CD4-positive, alpha-beta T cell treated with Interleukin-4 for 1 hour (primary cell): ENCODE results near the gene LMLN.
A peak's percentile ranks its signal among the peaks of the same experiment; 100 is the strongest.
"Not testable (repeated sequence)": the region's sequence is repeated elsewhere in the genome, so short reads cannot be mapped to it uniquely, and the experiment has no call there.

Experiments
- DNase-seq, 2 donors: peaks; one replicate each; pipeline ENCODE4 v3.0.0-alpha.2; 2020 to 2022

LMLN gene

DNA sequence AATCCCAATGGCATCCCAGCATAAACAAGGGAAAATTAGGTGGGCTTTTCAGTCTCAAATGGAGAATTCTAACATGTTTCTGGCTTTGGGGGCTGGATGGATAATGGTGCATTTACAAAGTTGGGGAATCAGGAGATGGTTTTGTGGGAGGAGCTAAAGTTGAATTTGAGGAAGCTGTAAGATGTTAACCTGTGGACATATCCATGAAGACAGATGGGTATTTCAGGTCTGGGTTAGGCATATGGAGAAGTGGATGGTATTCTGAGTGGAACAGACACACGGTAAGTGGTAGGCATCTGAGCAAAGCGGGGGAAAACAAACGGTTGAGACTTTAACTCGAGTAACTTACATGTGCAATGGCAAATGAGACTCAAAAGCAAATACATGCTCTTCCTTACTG, 1.7 kb upstream of the LMLN start:
- no peak for DNase-seq

DNA sequence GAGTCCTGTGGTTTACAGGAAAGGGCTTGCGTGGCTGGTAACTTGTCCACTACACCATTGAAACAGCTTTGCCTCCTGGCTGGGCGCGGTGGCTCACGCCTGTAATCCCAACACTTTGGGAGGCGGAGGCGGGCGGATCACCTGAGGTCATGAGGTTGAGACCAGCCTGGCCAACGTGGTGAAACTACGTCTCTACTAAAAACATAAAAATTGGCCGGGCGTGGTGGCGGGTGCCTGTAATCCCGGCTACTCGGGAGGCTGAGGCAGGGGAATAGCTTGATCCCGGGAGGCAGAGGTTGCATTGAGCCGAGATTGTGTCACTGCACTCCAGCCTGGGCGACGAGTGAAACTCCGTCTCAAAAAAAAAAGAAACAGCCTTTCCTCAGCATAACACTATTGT, 1.2 kb upstream of the LMLN start:
- not testable (repeated sequence) for DNase-seq

DNA sequence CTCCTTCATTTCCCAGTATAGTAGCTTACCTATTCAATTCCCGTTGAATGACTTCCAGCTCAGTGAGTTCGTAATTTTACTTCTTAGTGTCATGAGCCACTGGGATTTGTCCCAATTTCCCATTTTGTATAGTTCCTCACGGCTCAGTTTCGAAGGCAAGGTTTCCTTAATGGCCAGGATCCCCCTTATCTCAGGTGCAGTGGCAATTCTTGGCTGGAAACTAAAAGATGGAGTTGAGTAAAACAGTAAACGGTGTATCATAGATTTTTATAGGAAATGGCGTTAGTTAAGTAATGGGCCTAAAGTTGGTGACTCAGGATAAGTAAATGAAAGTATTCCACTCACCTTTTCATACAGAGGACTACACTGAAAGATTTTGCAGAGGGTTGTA, 522 bp upstream of the LMLN start:
- DNase-seq, result no peak

DNA sequence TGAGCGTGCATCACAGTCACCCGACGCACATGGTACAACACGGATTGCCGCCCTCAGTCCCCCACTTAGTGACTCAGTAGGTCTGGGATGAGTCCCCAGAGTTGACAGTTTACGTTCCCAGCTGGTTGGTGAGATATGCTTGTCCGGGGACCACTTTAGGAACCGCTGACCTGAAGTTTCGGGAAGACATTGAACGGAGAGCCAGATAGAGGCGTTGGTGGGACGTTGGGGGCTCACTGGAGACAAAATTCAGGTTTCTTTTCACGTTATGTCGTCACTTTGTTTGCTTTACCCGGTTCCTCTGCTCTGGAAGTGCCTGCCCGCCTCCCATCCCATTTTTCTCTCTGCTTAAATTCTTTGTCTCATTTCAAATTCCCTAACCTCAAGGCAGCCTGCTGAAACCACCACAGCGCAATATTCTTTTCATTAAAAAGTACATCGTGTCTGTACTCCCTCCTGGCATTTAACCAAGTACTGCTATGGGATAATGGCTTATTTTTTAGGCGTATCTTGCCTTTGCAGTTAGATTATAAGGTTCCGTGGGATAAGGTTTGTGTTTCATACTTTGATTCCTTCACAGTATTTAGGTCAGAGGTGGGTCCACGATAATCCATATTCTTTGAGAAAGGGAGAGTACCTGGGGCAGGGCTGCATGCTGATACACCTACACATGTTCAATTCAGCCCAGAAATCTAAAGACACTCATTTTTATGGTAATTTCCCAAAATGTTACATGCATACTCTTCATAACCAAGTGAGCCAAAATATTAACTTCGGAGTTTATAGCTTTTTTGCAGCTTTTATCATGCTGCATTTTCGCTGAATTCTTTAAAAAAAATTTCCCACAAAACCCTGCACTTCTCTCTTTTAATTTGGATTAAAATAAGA, 921 bp downstream of the LMLN start:
- DNase-seq, result no peak

DNA sequence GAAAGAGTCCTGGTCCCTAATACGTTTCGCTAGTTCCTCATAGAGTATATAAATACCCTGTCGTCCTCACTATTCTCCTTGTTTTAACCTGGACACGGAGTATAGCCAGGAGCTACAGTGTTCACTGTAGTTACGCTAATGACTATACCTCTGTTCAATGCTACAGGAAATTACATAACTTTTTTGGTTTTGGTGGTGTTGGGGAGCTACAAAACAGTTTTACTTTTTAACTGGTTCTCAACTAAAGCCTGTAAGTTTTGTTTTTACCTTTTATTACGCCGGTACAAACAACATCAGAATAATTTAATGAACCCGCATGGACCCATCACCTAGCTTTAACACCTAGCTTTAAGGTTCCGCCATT, 1.5 kb downstream of the LMLN start:
- peak in 1 of 2 donors; percentile 42 for DNase-seq

DNA sequence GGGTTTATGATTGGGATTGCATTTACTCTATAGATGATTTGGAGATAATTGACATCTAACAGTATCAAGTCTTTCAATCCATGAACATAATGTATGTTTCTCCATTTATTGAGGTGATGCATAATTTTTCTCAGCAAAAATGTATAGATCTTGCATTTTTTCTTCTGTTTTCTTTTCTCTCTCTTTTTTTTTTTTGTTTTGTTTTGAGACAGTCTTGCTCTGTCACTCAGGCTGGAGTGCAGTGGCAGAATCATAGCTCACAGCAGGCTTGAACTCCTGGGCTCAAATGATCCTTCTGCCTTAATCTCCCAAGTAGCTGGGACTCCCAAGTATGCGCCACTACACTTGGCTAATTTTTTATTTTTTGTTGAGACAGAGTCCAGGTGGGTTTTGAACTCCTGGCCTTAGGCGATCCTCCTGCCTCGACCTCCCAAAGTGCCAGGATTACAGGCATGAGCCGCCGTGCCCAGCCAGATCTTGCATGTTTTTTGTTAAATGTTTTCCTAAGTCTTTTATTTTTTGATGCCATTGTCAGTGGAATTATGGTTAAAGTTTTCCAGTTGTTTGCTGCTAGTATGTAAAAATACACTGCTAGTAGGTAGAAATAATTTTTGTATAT, 3.1 kb downstream of the LMLN start:
- no peak for DNase-seq

DNA sequence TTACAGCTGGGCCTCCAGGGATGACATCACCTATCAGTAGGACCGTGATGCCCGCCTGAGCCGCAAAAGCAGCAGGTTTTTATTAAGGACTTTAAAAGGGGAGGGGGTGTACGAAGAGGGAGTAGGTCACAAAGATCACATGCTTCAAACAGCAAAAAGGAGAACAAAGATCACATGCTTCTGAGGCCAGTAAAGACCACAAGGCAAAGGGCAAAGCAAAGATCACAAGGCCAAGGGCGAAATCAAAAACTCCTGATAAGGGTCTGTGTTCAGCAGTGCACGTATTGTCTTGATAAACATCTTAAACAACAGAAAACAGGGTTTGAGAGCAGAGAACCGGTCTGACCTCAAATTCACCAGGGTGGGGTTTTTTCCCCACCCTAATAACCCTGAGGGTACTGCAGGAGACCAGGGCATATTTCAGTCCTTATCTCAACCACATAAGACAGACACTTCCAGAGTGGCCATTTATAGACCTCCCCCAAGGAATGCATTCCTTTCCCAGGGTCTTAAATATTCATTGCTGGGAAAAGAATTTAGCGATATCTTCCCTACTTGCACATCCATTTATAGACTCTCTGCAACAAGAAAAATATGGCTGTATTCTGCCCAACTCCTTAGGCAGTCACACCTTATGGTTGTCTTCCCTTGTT, 7.4 kb downstream of the LMLN start:
- DNase-seq, result not testable (repeated sequence)

DNA sequence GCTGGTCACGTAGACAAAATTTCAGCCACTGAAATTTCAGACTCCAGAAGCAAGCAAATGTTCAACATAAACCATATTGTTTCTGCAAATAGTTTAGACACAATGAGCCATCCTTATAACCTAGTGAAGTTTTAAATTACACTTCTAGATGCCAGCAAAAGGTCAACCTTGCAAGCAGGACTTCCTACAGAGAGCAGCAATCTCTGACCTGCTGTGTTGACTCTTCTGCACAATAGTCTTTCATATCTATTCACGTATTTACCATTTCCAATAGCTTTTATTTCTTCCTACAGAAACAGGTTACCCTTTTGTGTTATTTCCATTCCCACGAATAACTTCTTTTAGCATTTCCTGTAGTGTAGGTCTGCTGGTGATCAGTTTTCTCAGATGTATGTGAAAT, 10.6 kb downstream of the LMLN start:
- DNase-seq, result no peak

DNA sequence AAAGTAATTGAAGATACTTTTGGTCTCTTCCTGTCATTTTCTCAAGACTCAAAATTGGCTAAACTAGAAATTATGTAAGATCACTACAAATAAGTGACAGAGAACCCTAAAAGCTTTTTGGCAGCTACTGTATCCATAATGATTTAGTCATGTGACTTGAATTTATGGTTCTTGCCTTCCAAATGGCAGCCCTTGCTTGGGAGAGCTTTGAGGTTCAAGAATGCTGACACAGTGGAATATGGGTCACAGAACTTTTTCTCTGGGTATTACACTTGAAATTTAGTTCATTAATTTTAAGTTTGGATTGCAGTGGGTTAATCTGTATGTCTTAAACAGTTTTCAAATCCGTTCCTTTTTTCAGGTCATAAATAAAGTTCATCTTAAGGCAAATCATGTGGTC, 14.0 kb downstream of the LMLN start:
- DNase-seq, result no peak

DNA sequence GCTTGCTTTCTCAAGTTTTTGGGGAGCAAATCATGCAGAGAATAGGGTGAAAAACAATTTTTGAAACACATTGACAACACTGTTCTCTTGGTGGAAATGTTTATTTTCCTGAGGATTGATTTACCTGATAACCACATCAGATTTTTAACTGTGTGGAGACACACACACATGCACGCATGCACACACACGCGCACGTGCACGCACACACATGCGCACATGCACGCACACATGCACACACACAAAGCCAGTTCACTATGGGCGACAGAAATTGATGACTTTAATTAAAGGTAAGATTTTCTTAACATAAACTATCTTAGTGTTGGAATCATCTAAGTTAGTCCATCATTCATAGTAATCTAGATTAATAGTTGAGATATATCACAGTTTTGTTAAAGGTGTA, 15.3 kb downstream of the LMLN start:
- DNase-seq, result no peak

DNA sequence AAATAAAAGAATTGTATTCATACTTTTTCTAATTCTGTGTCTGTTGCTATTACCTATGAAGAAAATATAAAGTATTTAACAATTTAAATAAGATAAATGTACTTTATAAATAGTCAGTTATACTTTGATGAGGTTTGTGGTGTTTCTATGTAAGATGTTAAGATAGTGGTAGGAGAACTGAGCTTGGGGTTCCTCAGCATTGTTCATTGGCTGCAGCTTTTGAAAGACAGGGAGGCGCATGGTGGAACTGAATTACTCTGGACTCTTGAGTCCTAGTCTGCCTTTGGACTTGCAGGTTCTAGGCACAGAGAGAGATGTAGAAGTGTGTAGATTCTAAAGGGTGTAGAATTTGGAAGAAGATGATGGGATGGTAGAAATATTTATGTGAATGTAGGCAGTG, 23.1 kb downstream of the LMLN start:
- DNase-seq, result no peak

DNA sequence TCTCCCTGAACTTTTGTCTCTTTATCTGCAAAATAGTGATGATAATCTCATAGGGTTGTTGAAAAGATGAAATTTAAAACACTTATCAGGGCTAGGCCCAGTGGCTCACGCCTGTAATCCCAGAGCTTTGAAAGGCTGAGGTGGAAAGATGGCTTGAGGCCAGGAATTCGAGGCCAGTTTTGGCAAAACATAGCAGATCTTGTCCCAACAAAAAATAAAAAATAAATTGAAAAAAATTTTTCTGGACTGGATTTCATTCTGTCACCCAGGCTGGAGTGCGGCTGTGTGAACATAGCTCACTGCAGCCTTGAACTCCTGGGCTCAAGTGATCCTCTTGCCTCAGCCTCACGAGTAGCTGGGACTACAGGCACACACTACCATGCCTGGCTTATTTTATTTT, 29.6 kb downstream of the LMLN start:
- no peak for DNase-seq

DNA sequence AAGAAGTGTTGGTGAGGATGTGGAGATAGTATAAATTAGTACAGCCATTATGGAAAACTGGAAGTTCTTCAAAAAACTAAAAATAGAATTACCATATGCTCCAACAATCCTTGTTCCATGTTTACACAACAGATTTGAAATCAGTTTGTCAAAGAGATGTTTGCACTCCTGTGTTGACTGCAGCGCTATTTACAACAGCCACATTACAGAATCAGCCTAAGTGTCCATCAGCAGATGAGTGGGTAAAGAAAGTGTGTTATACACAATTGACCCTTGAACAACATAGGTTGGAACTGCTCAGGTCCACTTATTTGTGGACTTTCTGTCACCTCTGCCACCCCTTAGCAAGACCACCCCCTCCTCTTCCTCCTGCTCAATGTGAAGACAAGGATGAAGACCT, 34.7 kb downstream of the LMLN start:
- DNase-seq, result no peak

DNA sequence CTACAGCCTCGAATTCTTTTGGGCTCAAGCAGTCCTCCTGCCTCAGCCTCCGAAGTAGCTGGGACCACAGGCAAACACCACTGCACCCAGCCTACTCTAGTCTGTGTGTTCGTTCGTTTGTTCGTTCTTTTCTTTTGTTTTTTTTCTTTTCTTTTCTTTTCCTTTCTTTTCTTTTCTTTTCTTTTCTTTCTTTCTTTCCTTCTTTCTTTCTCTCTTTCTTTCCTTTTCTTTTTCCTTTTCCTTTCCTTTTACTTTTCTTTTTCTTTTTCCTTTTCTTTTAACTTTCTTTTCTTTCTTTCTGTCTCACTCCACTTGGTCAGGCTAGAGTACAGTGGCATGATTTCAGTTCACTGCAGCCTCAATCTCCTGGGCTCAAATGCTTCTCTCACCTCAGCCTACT, 36.8 kb downstream of the LMLN start:
- DNase-seq, result no peak

DNA sequence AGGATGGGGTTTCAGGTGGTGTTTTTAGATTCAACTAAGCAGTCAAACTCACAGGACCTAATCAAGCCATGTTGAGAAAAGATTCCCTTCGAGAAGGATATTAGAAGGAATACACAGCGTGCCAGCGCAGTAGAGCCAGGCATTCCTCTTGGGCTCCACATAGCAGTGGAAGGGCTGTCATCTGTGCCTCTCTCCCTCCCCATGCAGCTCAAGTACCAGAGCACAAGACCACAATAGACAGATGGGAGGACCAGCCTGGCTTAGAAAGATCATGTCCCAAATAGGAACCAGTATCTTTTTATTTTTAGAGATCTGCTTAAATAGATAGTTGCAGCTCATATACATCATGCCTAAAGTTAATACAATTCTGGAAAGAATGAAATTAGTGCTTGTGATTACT, 37.9 kb downstream of the LMLN start:
- DNase-seq, result no peak

DNA sequence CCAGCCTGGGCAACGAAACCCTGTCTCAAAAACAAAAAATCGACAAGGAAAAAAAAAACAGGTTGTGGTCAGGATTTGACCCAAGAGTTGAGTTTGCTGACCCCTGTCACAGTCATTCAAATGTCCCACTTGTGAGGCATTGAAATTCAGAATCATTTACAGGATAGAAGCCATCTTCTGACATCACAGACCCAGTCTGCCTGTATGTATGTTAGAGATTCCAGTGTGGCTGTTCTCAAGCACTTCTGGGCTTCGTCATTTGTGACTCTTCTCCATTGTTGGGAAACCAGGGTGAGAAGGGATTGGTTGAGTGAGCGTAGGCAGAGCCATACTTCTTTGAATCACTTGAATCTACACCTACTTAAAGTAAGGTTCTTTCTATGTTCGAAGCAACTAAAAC, 57.1 kb downstream of the LMLN start:
- no peak for DNase-seq

DNA sequence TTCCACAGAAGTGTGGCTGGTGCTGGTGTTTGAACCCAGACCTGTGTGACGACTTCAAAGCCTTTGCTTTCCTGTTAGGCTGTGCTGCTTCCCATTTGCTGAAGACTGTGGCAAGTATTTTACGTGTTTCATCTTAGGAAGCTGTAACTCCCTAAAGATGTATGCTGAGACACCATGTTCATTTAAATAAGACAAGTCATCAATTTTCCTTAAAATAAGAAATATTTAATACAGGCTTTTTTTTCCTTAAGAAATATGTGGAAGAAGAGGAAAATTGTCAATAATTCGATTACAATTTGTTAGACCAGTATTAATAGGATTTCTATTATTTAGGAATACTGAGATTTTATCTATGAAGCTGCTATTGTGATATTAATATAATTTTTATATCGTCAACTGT, 58.4 kb downstream of the LMLN start:
- DNase-seq, result no peak

DNA sequence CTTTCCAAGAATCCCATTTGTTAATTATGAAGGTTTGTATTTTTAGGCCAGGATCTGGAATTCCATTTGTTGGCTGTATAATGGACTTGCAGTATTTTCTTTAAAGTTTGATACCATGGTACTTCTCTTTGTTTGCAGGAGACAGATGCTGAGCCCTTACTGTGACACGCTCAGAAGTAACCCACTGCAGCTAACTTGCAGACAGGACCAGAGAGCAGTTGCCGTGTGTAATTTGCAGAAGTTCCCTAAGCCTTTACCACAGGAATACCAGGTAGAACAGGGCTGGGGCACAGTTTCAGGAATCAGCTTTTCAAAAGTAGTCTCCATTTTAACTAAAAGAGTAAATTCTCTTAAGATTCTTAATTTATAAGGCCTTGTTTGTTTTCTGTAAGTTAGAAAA, 59.1 kb downstream of the LMLN start:
- DNase-seq, result no peak

DNA sequence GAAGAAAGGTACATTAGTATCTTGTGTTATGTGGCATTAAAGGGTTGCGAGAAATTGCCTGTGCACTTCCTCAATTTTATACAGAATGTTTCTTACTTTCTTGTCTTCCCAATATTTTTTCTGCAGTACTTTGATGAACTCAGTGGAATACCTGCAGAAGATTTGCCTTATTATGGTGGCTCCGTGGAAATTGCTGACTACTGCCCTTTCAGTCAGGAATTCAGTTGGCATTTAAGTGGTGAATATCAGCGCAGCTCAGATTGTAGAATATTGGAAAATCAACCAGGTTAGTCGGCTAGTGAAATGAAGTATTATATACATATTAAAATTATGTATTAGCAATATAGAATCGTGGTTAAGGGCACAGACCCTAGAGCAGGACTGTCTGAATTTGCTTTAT, 61.3 kb downstream of the LMLN start:
- DNase-seq, result no peak

DNA sequence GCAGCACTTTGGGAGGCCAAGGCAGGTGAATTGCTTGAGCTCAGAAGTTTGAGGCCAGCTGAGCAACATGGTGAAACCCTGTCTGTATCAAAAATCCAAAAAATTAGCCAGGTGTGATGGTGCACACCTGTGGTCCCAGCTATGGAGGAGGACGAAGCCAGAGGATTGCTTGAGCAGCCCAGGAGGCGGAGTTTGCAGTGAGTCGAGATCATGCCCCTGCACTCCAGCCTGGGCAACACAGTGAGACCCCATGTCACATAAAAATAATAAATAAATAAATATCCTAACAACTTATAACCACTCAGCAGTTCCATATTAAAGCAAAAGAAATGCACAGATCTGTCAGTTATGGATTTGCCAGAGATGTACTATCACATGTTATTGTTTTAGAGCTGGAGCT, 62.6 kb downstream of the LMLN start:
- no peak for DNase-seq

DNA sequence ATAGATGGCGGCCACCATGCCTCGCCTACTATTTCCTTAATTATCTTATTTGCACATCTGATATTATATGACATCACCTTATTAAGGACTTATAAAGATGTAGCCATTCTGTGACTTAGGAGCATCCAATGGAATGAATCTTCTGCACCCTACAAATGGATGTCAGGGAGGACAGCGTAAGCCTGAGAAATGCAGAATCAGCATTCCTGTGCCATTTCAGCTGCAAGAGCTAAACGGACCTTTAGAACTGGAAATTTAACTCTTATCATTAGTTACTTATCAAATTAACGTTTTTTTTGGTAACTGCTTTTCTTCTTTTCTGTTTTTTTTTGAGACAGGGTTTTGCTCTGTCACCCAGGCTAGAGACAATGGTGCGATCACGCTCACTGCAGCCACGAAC, 65.6 kb downstream of the LMLN start:
- no peak for DNase-seq

DNA sequence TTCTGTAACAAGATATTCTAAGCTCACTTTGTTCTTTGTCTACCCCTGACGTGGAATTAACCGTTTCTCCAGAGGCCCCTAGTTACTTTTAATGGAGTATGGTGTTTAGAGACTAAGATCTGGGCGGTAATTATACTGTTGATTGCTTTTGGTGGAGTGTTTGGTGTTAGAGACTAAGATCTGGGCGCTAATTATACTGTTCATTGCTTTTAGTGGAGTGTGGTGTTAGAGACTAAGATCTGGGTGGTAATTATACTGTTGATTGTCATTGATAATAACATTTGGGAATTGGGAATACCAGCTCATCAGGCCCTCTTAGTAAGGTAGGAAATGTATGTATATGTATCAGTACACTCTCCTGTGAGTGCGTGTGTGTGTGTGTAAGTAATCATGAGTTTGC, 66.6 kb downstream of the LMLN start:
- DNase-seq, result no peak

DNA sequence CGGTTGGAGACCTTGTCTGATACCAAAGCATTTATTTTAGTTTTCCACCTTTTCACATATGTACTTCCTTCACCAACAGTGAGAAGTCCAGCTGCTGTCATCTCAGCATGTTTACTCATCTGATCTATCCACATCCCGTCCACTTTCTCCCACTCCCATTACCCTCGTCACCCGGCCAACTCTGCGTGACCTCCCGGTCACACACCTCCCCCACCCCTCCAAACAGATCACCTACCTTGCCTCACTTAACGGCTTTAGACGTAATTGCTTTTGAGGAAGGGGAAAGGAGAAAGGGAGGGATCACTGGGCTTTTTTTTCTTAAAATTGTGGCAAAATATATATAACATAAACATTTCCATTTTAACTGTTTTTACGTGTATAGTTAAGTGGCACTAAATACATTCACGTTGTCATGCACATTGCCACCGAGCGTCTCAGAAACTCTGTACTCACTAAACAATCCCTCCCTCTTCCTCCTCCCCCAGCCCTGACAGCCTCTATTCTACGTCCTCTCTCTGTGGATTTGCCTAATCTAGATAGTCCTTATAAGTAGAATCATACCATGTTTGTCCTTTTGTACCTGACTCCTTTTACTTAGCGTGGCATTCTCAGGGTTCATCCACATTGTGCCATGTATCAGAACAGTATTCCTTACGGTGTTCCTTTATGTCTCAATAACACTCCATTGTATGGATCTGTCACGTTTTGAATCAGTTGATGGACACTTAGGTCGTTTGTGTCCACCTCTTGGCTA, 67.2 kb downstream of the LMLN start:
- no peak for DNase-seq
